NCI-H1930 (cell line): ENCODE measurements around the gene SULT1A1.
A peak's percentile ranks its signal among the peaks of the same experiment; 100 is the strongest.
"Not testable (repeated sequence)": the region's sequence is repeated elsewhere in the genome, so short reads cannot be mapped to it uniquely, and the experiment has no call there.

Source experiments
- DNase-seq, 2 experiments: peaks; one replicate each; lab custom pipeline; 2025; lab: John Stamatoyannopoulos, UW

The SULT1A1 gene

GRCh38 chr16:28609631-28610594, at the start of gene SULT1A1:
TSS of gene SULT1A1 (minus strand) at chr16:28610044. CDS start at chr16:28608855, 1,189 bp downstream.
- DNase-seq = no peak

- not testable (repeated sequence) for DNase-seq
Measured at GRCh38 chr16:28639959-28640358, 30.1 kb upstream of the SULT1A1 start.

GRCh38 chr16:28638359-28638758, 28.5 kb upstream of the SULT1A1 start:
- DNase-seq = not testable (repeated sequence)

GRCh38 chr16:28637765-28638164, 27.9 kb upstream of the SULT1A1 start, which contains the start of gene NPIPB8:
TSS of gene NPIPB8 (plus strand) at chr16:28638065. CDS start at chr16:28638361, 296 bp downstream.
- not testable (repeated sequence) for DNase-seq

- not testable (repeated sequence) for DNase-seq
Measured at GRCh38 chr16:28636093-28636823, 26.4 kb upstream of the SULT1A1 start.

GRCh38 chr16:28630905-28631304, 21.1 kb upstream of the SULT1A1 start:
- not testable (repeated sequence) for DNase-seq

GRCh38 chr16:28623172-28623711, 13.4 kb upstream of the SULT1A1 start:
- peak; percentile 73 to 80 for DNase-seq

- DNase-seq = not testable (repeated sequence)
Measured at GRCh38 chr16:28622532-28623171, 12.8 kb upstream of the SULT1A1 start.

- no peak for DNase-seq
Measured at GRCh38 chr16:28621481-28622155, 11.8 kb upstream of the SULT1A1 start.

GRCh38 chr16:28620316-28620715, 10.5 kb upstream of the SULT1A1 start:
- not testable (repeated sequence) for DNase-seq

GRCh38 chr16:28617874-28618273, 8.0 kb upstream of the SULT1A1 start:
- no peak for DNase-seq

- DNase-seq = no peak
Measured at GRCh38 chr16:28616636-28617035, 6.8 kb upstream of the SULT1A1 start.

- not testable (repeated sequence) for DNase-seq
Measured at GRCh38 chr16:28616224-28616577, 6.4 kb upstream of the SULT1A1 start.

GRCh38 chr16:28615486-28616223, 5.8 kb upstream of the SULT1A1 start:
- DNase-seq = not testable (repeated sequence)

GRCh38 chr16:28614561-28614960, 4.7 kb upstream of the SULT1A1 start:
- not testable (repeated sequence) for DNase-seq

- not testable (repeated sequence) for DNase-seq
Measured at GRCh38 chr16:28613912-28614311, 4.1 kb upstream of the SULT1A1 start.

GRCh38 chr16:28612359-28613280, 2.8 kb upstream of the SULT1A1 start:
- not testable (repeated sequence) for DNase-seq

- no peak for DNase-seq
Measured at GRCh38 chr16:28610595-28611191, 849 bp upstream of the SULT1A1 start.
